Transverse colon (tissue), 4 donors: ENCODE data around the gene JARID2. TPM values are rescaled to one million over a fixed set of nuclear protein-coding genes. Genes with fewer than 3 reads are reported as not detected.

Experiments
- DNase-seq: peaks from one replicate; pipeline ENCODE4 v3.0.0-alpha.2; 2019
- H3K27ac ChIP-seq, 4 donors: fragments of 200-600 bp; sonication (generic); 2 replicates each; pipeline ENCODE4 v1.5.1; 2016 to 2018; ENCODE audit warnings: inconsistent platforms in 4 of 4
- H3K27me3 ChIP-seq: fragments of 200-600 bp; sonication (generic); 2 replicates; pipeline ENCODE4 v1.5.1; 2017; ENCODE audit warnings: inconsistent platforms
- H3K36me3 ChIP-seq, 4 donors: fragments of 200-600 bp; sonication (generic); 2 replicates each; pipeline ENCODE4 v1.5.1; 2017 to 2019; ENCODE audit warnings: inconsistent platforms in 4 of 4
- H3K4me1 ChIP-seq, 4 donors: fragments of 200-600 bp; sonication (generic); 2 replicates each; pipeline ENCODE4 v1.5.1; 2017 to 2020; ENCODE audit warnings: inconsistent platforms in 4 of 4
- H3K4me3 ChIP-seq, 4 donors: fragments of 200-600 bp; sonication (generic); 1 replicate in 1 of 4; 2 replicates in 3 of 4; pipeline versions ENCODE4 v1.5.1 to v1.6.1; 2017 to 2019; ENCODE audit warnings: inconsistent platforms in 4 of 4
- H3K9me3 ChIP-seq, 2 donors: fragments of 200-600 bp; sonication (generic); 2 replicates each; pipeline ENCODE4 v1.5.1; 2017 to 2019; ENCODE audit warnings: inconsistent platforms in 2 of 2
- CTCF ChIP-seq, 5 experiments: fragments of 200-600 bp in 3 of 5; fragments of 450-650 bp in 2 of 5; sonication (generic) in 3 of 5; IDR thresholded peaks; 1 replicate in 2 of 5; 2 replicates in 3 of 5; pipeline ENCODE4 v1.5.1; 2016 to 2017; ENCODE audit warnings: antibody characterized with exemption in 5 of 5, inconsistent platforms in 3 of 5, mild to moderate bottlenecking in 2 of 5, moderate library complexity in 1 of 5
- EP300 ChIP-seq: sonication (generic); formaldehyde crosslinking; IDR thresholded peaks from one replicate; pipeline ENCODE4 v1.6.1; 2017; ENCODE audit warnings: antibody characterized with exemption, low read depth
- POLR2A ChIP-seq: fragments of 450-650 bp; IDR thresholded peaks from one replicate; pipeline ENCODE4 v1.6.1; 2016; ENCODE audit warnings: antibody characterized with exemption, mild to moderate bottlenecking, moderate library complexity
- POLR2AphosphoS5 ChIP-seq, 3 donors: sonication (generic); formaldehyde crosslinking; IDR thresholded peaks; one replicate each; pipeline ENCODE4 v1.6.1; 2016; ENCODE audit warnings: antibody characterized with exemption in 3 of 3
- WGBS, 2 donors: methylation state at CpG; one replicate each; pipeline ENCODE4 v1.1.5; 2018; ENCODE audit warnings: low coverage in 1 of 2; 5-methylcytosine and 5-hydroxymethylcytosine counted together
- in situ Hi-C, 4 donors: fragments of 200-750 bp; cut with MboI; loops; one replicate each; pipeline versions ENCODE4 v1.15.0 to v1.15.1; 2017; ENCODE audit warnings: low sequenced_read_pairs in 3 of 4, low pct_ligation_motif_present in 1 of 4, low pct_unique_long_range_greater_than_20kb in 1 of 4
- intact Hi-C: fragments of 100-400 bp; cut with DNase I; formaldehyde crosslinking; loops from one replicate; pipeline ENCODE4 v1.15.1; 2023; ENCODE audit warnings: low total_unique reads
- total RNA-seq, 4 donors: library from RNA; depleted of rRNA; stranded (reverse); fragments of >200 nt; gene quantifications; one replicate each; pipeline ENCODE4 v1.1.0, GENCODE V29; 2016

JARID2 gene
- total RNA-seq, 4 donors from 2014 or later: 9.4 to 18.7 (median 10.9) TPM

DNA sequence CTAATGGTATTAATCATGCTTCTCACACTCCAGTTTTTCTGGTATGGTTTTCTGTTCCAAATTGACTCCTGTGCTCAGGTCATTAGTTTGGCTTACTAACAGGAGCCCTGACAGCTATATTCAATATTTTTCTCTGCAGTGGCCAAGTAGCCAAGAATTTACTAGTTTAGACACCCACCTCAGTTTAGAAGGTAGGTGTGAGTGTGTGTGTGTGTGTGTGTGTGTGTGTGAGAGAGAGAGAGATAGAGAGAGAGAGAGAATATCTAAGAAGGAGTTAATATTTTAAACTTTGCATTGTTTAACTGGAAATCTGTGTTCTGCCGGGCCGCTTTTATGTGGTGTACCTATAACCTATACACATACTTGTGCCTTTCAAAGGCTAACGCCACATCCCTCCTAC lies 18.5 kb downstream of the JARID2 start:
- no peak for DNase-seq
- Histone ChIP-seq H3K4me3 (no peak overlapping the region), H3K27me3 (no peaks in the 10 kb centered on the region), H3K27ac (no peak overlapping the region), H3K36me3 (no peaks in the 10 kb centered on the region), H3K9me3 (no peaks in the 10 kb centered on the region), H3K4me1 (peaks cover 26 to 76% (median 51%) of the 10 kb centered on the region in 4 donors)
- TF ChIP-seq CTCF (IDR thresholded peaks at IDR 0.05) (no peak), EP300 (no peak), POLR2AphosphoS5 (IDR thresholded peaks at IDR 0.05) (no peak), POLR2A (no peak)
- intact Hi-C loops: no loop called here
- in situ Hi-C loops: loop anchor here in 1 of 4 donors (25.0 kb wide), 1 partner anchor 173 kb away; no protein-coding TSS in a partner anchor
- 67 to 81% methylated on average over 3 of the region's 3 CpGs for WGBS, 2 donors

DNA sequence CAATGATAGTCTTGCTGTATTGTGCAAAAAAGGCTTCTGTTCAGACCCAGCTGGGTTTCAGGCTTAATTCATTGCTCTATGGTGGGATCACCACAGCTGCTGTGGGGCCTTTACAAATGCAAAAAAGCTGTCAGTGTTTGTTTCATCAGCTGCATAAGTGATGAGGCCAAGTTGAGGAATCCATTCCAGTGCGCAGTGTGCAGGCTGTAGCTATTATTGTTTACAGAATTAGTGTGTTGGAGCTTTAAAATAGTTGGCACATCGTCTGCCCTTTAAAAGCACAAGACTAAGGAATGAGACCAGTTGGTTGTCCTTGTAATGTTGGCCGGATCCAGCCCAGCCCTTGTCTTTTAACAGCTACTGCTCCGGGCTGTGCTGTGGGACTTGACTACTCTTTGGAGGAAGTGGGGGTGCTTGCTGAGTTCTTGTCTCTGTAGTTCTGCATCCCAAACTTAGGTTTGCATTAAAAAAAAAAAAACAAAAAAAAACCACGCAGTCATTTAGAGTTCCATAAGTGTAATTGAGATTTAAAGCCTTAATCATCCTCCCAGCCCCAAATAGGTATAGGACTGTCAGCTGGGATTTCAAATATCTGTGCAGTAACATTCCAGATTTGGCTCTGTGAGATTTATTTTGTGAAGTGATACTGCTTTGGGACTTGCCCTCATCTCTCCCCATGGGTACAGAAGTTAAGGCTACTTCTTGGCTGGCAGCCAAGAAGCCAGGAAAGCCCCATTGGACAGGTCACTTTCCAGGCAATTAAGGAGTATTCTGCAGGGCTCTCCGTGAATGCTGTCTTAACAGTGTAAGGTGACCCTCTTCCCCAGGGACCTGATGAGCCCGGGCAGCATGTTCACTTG lies 19.3 kb downstream of the JARID2 start:
- H3K27ac ChIP-seq: peak overlapping the region in 1 of 4 donors; percentile 34
- no peak for TF ChIP-seq CTCF (IDR thresholded peaks at IDR 0.05)
- no peak for TF ChIP-seq POLR2A
- H3K4me3 ChIP-seq: no peak overlapping the region
- 45 to 47% methylated on average over 3 to 7 of the region's 7 CpGs for WGBS, 2 donors
- in situ Hi-C loops (loop anchor here in 1 of 4 donors (25.0 kb wide), 1 partner anchor 172 kb away; no protein-coding TSS in a partner anchor), intact Hi-C loops (no loop called here)
- no peaks in the 10 kb centered on the region for H3K36me3 ChIP-seq
- H3K27me3 ChIP-seq: no peaks in the 10 kb centered on the region
- H3K9me3 ChIP-seq: no peaks in the 10 kb centered on the region
- no peak for DNase-seq
- H3K4me1 ChIP-seq: peaks cover 24 to 76% (median 47%) of the 10 kb centered on the region in 4 donors

- WGBS, 2 donors: 65 to 69% methylated on average over 2 to 5 of the region's 5 CpGs
- TF ChIP-seq POLR2AphosphoS5 (IDR thresholded peaks at IDR 0.05) (no peak), EP300 (no peak)
- intact Hi-C loops (no loop called here), in situ Hi-C loops (loop anchor here in 1 of 4 donors (25.0 kb wide), 1 partner anchor 172 kb away; no protein-coding TSS in a partner anchor)
- H3K36me3 ChIP-seq: no peaks in the 10 kb centered on the region
- H3K9me3 ChIP-seq: no peaks in the 10 kb centered on the region
- DNase-seq: no peak
- H3K27ac ChIP-seq: peak overlapping the region in 2 of 4 donors; percentile 28 to 34
- peaks cover 18 to 75% (median 46%) of the 10 kb centered on the region in 4 donors for H3K4me1 ChIP-seq
- H3K4me3 ChIP-seq: no peak overlapping the region
- H3K27me3 ChIP-seq: no peaks in the 10 kb centered on the region
Observed at GRCh38 chr6:15265787-15266186, 19.9 kb downstream of the JARID2 start.

GRCh38 chr6:15266423-15266996 lies 20.6 kb downstream of the JARID2 start:
- DNase-seq: no peak
- intact Hi-C loops: no loop called here
- H3K4me1 ChIP-seq: peaks cover 16 to 74% (median 46%) of the 10 kb centered on the region in 4 donors
- in situ Hi-C loops: loop anchor here in 1 of 4 donors (25.0 kb wide), 1 partner anchor 171 kb away; no protein-coding TSS in a partner anchor
- no peaks in the 10 kb centered on the region for H3K9me3 ChIP-seq
- TF ChIP-seq POLR2AphosphoS5 (IDR thresholded peaks at IDR 0.05) (no peak), EP300 (no peak), POLR2A (no peak), CTCF (IDR thresholded peaks at IDR 0.05) (no peak)
- H3K36me3 ChIP-seq: no peaks in the 10 kb centered on the region
- 45 to 68% methylated on average over 6 to 11 of the region's 11 CpGs for WGBS, 2 donors
- peak overlapping the region in 2 of 4 donors; percentile 28 to 34 for H3K27ac ChIP-seq
- no peaks in the 10 kb centered on the region for H3K27me3 ChIP-seq
- H3K4me3 ChIP-seq: no peak overlapping the region
